ENCODE results near the gene AGAP1.

Gene AGAP1

GRCh38 chr2:235813398-235813797, 319.6 kb downstream of the AGAP1 start:
- no peak overlapping the region for H3K27ac ChIP-seq
- TF ChIP-seq CTCF (conservative IDR thresholded peaks at IDR 0.05), result no peak

DNA sequence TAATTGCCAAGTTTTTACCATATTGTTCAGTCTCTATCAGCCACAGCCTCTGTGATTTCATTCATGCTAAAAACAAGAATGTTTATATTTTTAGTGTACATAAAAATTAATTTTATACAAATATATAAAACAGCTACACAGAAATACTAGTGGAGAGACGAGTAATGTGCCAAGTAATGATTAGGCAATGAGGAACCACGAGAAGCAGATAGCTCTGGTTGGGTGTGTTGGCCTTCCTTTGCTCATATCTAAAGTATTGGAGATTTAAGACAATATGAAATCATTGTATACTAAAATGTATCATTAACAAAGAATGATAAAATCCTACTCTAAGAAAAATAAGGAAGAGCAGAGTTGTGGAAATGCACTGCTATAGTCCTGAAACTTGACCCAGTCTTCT, 326.7 kb downstream of the AGAP1 start:
- no peak for TF ChIP-seq CTCF (conservative IDR thresholded peaks at IDR 0.05)
- H3K27ac ChIP-seq, result no peak overlapping the region

DNA sequence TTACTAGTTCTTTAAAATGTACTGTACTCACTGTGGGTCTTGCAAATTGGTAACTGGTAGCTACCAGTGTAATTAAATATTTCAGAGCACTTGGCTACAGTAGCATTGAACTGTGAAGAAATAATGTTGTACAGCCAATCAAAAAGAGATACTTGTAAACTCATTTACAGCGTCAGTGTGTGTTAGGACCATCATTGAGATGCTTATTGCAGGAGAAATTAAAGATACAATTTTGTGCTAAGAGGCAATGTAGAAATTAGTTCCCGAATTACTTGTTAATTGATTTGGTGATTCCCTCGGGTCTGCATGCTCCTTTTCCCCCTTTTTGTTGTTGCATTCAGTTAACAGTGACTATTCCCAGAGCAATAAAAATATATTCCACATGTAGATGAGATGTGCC, 330.5 kb downstream of the AGAP1 start:
- TF ChIP-seq CTCF (conservative IDR thresholded peaks at IDR 0.05), result no peak
- H3K27ac ChIP-seq, result no peak overlapping the region

- no peak overlapping the region for H3K27ac ChIP-seq
- TF ChIP-seq CTCF (conservative IDR thresholded peaks at IDR 0.05), result no peak
Measured at GRCh38 chr2:235825946-235826345, 332.1 kb downstream of the AGAP1 start.

DNA sequence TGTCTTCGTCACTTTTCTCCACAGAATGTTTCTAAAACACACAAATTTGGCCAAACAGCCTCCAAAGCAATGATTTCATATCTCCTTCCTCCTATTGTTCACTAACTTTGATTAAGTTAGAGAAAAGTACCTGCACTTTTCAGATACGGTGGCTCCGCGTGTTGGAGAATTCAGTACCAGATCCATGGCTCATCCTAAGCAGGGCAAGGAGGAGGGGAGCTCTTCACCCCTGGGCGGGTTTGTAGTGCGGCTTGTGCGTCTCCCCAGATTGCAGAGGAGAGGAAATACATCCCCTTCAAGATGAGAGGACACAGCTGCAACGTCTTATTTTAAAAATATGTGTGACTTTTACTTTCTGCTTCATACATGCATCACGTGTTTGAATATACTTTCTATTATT, 333.0 kb downstream of the AGAP1 start:
- H3K27ac ChIP-seq, result no peak overlapping the region
- no peak for TF ChIP-seq CTCF (conservative IDR thresholded peaks at IDR 0.05)

- TF ChIP-seq CTCF (conservative IDR thresholded peaks at IDR 0.05), result no peak
Measured at GRCh38 chr2:235827585-235827992, 333.7 kb downstream of the AGAP1 start.

GRCh38 chr2:235829726-235830125, 335.9 kb downstream of the AGAP1 start:
- no peak overlapping the region for H3K27ac ChIP-seq
- no peak for TF ChIP-seq CTCF (conservative IDR thresholded peaks at IDR 0.05)

More at GRCh38 chr2:235827585-235827992, 333.7 kb downstream of the AGAP1 start:
- H3K27ac ChIP-seq, result no peak overlapping the region

DNA sequence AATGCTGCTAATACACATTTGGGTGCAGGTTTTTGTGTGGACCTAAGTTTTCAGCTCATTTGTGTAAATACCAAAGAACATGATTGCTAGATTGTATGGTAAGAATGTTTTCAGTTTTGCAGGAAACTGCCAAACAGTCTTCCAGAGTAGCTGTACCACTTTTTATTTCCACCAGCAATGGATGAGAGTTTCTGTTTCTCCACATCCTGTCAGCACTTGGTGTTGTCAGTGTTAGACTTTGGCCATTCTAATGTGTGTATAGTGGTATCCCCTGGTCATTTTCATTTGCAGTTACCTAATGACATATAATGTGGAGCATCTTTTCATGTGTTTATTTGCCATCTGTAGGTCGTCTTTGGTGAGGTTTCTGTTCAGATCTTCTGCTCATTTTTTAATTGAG, 337.9 kb downstream of the AGAP1 start:
- H3K27ac ChIP-seq, result no peak overlapping the region
- no peak for TF ChIP-seq CTCF (conservative IDR thresholded peaks at IDR 0.05)

All from VCaP (cell line).